Stomach (tissue), 9 donors: ENCODE measurements around the gene MLYCD. TPM values are rescaled to one million over a fixed set of nuclear protein-coding genes. Genes with fewer than 3 reads are reported as not detected.

Experiments
- DNase-seq, 2 donors: peaks; one replicate each; pipeline versions ENCODE4 v3.0.0 to v3.0.0-alpha.2; 2013 to 2019
- H3K27ac ChIP-seq, 5 donors: fragments of 200-600 bp in 4 of 5; sonication (generic) in 4 of 5; one replicate each; pipeline ENCODE4 v1.5.1; 2013 to 2019; ENCODE audit warnings: mild to moderate bottlenecking in 1 of 5, moderate library complexity in 1 of 5
- H3K27me3 ChIP-seq, 3 donors: fragments of 200-600 bp; sonication (generic); one replicate each; pipeline ENCODE4 v1.5.1; 2017 to 2019; ENCODE audit warnings: mixed run types in 1 of 3
- H3K36me3 ChIP-seq, 4 donors: fragments of 200-600 bp; sonication (generic); 1 replicate in 3 of 4; 2 replicates in 1 of 4; pipeline ENCODE4 v1.5.1; 2016 to 2019
- H3K4me1 ChIP-seq, 4 donors: fragments of 200-600 bp; sonication (generic); one replicate each; pipeline ENCODE4 v1.5.1; 2016 to 2019
- H3K4me3 ChIP-seq, 4 donors: fragments of 200-600 bp; sonication (generic) in 3 of 4; one replicate each; pipeline ENCODE4 v1.5.1; 2016 to 2019; ENCODE audit warnings: mild to moderate bottlenecking in 1 of 4
- H3K9me3 ChIP-seq, 4 donors: fragments of 200-600 bp; sonication (generic); one replicate each; pipeline ENCODE4 v1.5.1; 2016 to 2019
- CTCF ChIP-seq, 7 experiments: fragments of 450-650 bp in 4 of 7; fragments of 200-600 bp in 3 of 7; sonication (generic) in 3 of 7; IDR thresholded peaks; one replicate each; pipeline ENCODE4 v1.5.1; 2016 to 2019; ENCODE audit warnings: antibody characterized with exemption in 7 of 7, control low read depth in 2 of 7, mild to moderate bottlenecking in 1 of 7
- EP300 ChIP-seq: sonication (generic); formaldehyde crosslinking; IDR thresholded peaks from one replicate; pipeline ENCODE4 v1.6.1; 2017; ENCODE audit warnings: antibody characterized with exemption
- POLR2A ChIP-seq, 4 donors: fragments of 450-650 bp; IDR thresholded peaks; one replicate each; pipeline ENCODE4 v1.6.1; 2016; ENCODE audit warnings: antibody characterized with exemption in 4 of 4, control low read depth in 2 of 4, mild to moderate bottlenecking in 1 of 4, moderate library complexity in 1 of 4
- POLR2AphosphoS5 ChIP-seq, 3 donors: sonication (generic); formaldehyde crosslinking; IDR thresholded peaks; one replicate each; pipeline ENCODE4 v1.6.1; 2016; ENCODE audit warnings: antibody characterized with exemption in 3 of 3
- WGBS, 5 donors: extraction: QIAGEN DNeasy Blood & Tissue Kit in 3 of 5; methylation state at CpG; one replicate each; pipeline versions ENCODE4 v1.1.5 to v1.1.7; 2013 to 2018; 5-methylcytosine and 5-hydroxymethylcytosine counted together
- intact Hi-C: fragments of 100-400 bp; cut with DNase I; formaldehyde crosslinking; loops from one replicate; pipeline ENCODE4 v1.15.1; 2023; ENCODE audit warnings: low total_unique reads
- polyA plus RNA-seq, 3 donors: library from polyadenylated mRNA; stranded (reverse); fragments of 200-250 nt; gene quantifications; one replicate each; pipeline ENCODE4 v1.2.3, GENCODE V29; 2013
- total RNA-seq, 5 donors: library from RNA; depleted of rRNA; stranded (reverse); fragments of >200 nt; gene quantifications; one replicate each; pipeline versions ENCODE4 v1.1.0 to v1.2.3, GENCODE V29; 2014 to 2016
- donor health status: healthy with polysubstance abuse.
- donor health status: Bipolar disorder and iron deficiency.
- donor health status: healthy.

The MLYCD gene
- total and polyA plus RNA-seq, 8 donors, result 2.9 to 43.8 (median 14.4) TPM

GRCh38 chr16:83960521-83961249 lies 61.8 kb downstream of the MLYCD start:
- intact Hi-C loops, result no loop called here
- WGBS, 5 donors, result 90 to 95% (median 93%) methylated on average over 25 to 29 of the region's 29 CpGs
- Histone ChIP-seq H3K4me1 (peaks cover 0 to 12% (median 6%) of the 10 kb centered on the region in 4 donors), H3K27ac (no peak overlapping the region), H3K27me3 (no peaks in the 10 kb centered on the region), H3K9me3 (no peaks in the 10 kb centered on the region), H3K4me3 (no peak overlapping the region), H3K36me3 (peaks cover 44 to 85% (median 82%) of the 10 kb centered on the region in 4 donors)
- no peak for DNase-seq
- TF ChIP-seq POLR2AphosphoS5 (IDR thresholded peaks at IDR 0.05) (no peak), EP300 (no peak), POLR2A (IDR thresholded peaks at IDR 0.05) (no peak), CTCF (IDR thresholded peaks at IDR 0.05) (no peak)

GRCh38 chr16:83961591-83961990 lies 62.7 kb downstream of the MLYCD start:
- no peaks in the 10 kb centered on the region for H3K27me3 ChIP-seq
- H3K27ac ChIP-seq, result no peak overlapping the region
- WGBS, 5 donors, result 74 to 88% (median 77%) methylated on average over 5 of the region's 5 CpGs
- peaks cover 0 to 5% (median 2%) of the 10 kb centered on the region in 4 donors for H3K4me1 ChIP-seq
- H3K9me3 ChIP-seq, result no peaks in the 10 kb centered on the region
- H3K4me3 ChIP-seq, result no peak overlapping the region
- TF ChIP-seq POLR2AphosphoS5 (IDR thresholded peaks at IDR 0.05), result no peak
- no peak for TF ChIP-seq EP300
- TF ChIP-seq POLR2A (IDR thresholded peaks at IDR 0.05), result no peak
- no peak for TF ChIP-seq CTCF (IDR thresholded peaks at IDR 0.05)
- H3K36me3 ChIP-seq, result peaks cover 44 to 94% (median 89%) of the 10 kb centered on the region in 4 donors
- DNase-seq, result no peak
- intact Hi-C loops, result no loop called here

- no peak overlapping the region for H3K27ac ChIP-seq
- peaks cover 0 to 6% (median 5%) of the 10 kb centered on the region in 4 donors for H3K4me1 ChIP-seq
- H3K36me3 ChIP-seq, result peaks cover 38 to 80% (median 79%) of the 10 kb centered on the region in 4 donors
- WGBS, 5 donors, result 84 to 91% (median 87%) methylated on average over 22 of the region's 22 CpGs
- H3K4me3 ChIP-seq, result no peak overlapping the region
- no peak for TF ChIP-seq POLR2A (IDR thresholded peaks at IDR 0.05)
- TF ChIP-seq POLR2AphosphoS5 (IDR thresholded peaks at IDR 0.05), result no peak
- TF ChIP-seq EP300, result no peak
- no peak for TF ChIP-seq CTCF (IDR thresholded peaks at IDR 0.05)
- intact Hi-C loops, result no loop called here
- H3K9me3 ChIP-seq, result no peaks in the 10 kb centered on the region
- H3K27me3 ChIP-seq, result peaks cover 0 to 8% (median 4%) of the 10 kb centered on the region in 3 donors
- DNase-seq, result no peak
Observed at GRCh38 chr16:83963277-83964119, 64.6 kb downstream of the MLYCD start.

- no peak overlapping the region for H3K4me3 ChIP-seq
- no peak for DNase-seq
- intact Hi-C loops, result loop anchor here (5.0 kb wide), 1 partner anchor 97 kb away; no protein-coding TSS in a partner anchor
- H3K27ac ChIP-seq, result no peak overlapping the region
- peaks cover 0 to 21% (median 17%) of the 10 kb centered on the region in 3 donors for H3K27me3 ChIP-seq
- H3K9me3 ChIP-seq, result no peaks in the 10 kb centered on the region
- WGBS, 5 donors, result 90 to 95% (median 94%) methylated on average over 16 to 26 of the region's 26 CpGs
- peaks cover 26 to 66% (median 65%) of the 10 kb centered on the region in 4 donors for H3K36me3 ChIP-seq
- TF ChIP-seq POLR2AphosphoS5 (IDR thresholded peaks at IDR 0.05) (no peak), EP300 (no peak), CTCF (IDR thresholded peaks at IDR 0.05) (no peak), POLR2A (IDR thresholded peaks at IDR 0.05) (no peak)
- H3K4me1 ChIP-seq, result peaks cover 0 to 12% (median 8%) of the 10 kb centered on the region in 4 donors
Observed at GRCh38 chr16:83964684-83965443, 65.9 kb downstream of the MLYCD start.
